Neural cell (in vitro differentiated cells): ENCODE results near the gene VMP1.

Experiments
- CTCF ChIP-seq: fragments of 450-650 bp; IDR thresholded peaks from 2 replicates; pipeline ENCODE4 v1.5.1; 2014; ENCODE audit warnings: antibody characterized with exemption, mild to moderate bottlenecking, moderate library complexity; ENCODE audit not compliant: poor library complexity, severe bottlenecking
- MXI1 ChIP-seq: fragments of 450-650 bp; conservative IDR thresholded peaks from 2 replicates; pipeline ENCODE4 v1.6.1; 2014; ENCODE audit warnings: antibody characterized with exemption, mild to moderate bottlenecking; ENCODE audit not compliant: poor library complexity, severe bottlenecking
- REST ChIP-seq: IDR thresholded peaks from 2 replicates; pipeline ENCODE4 v1.6.1; 2012; ENCODE audit warnings: borderline replicate concordance

DNA sequence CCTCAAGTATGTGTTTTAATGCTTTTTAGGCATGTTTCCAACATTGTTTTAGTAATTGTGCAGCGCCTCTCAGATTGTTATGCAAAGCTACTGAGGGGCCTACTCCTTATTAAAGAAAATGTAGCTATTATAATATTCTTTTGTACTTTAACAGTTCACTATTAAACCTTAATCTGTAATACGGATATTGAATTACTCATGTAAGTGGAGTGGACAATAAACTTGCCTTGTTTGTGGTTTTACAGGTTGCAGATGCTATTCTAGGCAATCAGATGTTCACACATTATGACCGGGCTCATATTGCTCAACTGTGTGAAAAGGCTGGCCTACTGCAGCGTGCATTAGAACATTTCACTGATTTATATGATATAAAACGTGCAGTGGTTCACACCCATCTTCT, 41.2 kb upstream of the VMP1 start:
- TF ChIP-seq REST (no peak), CTCF (no peak), MXI1 (no peak)
